A673 (cell line): ENCODE measurements around the gene HOXA4.

Source experiments
- CTCF ChIP-seq: fragments of 300-800, 200-600 bp; sonication (generic); conservative IDR thresholded peaks from 2 replicates; pipeline ENCODE4 v1.5.1; 2017; ENCODE audit warnings: low read depth, mild to moderate bottlenecking, antibody characterized with exemption, low read length, moderate library complexity, mixed read lengths
- EZH2 ChIP-seq: fragments of 200-600 bp; sonication (generic); IDR thresholded peaks from 2 replicates; pipeline ENCODE4 v1.6.1; 2017; ENCODE audit warnings: borderline replicate concordance, low read depth, mild to moderate bottlenecking, mixed read lengths, antibody characterized with exemption, low read length; ENCODE audit not compliant: poor library complexity, severe bottlenecking

GRCh38 chr7:27106181-27106900 lies 24.2 kb downstream of the HOXA4 start:
- TF ChIP-seq CTCF: no peak
- peak; percentile 70 for TF ChIP-seq EZH2
